Thoracic aorta endothelial cell (primary cell): ENCODE results near the gene KNG1. TPM values are rescaled to one million over a fixed set of nuclear protein-coding genes. Genes with fewer than 3 reads are reported as not detected.

Source experiments
- small RNA-seq: library from RNA; depleted of rRNA; stranded (forward); fragments of <200 nt; gene quantifications from one replicate; pipeline ENCODE3, GENCODE V24; 2012
- total RNA-seq: library from RNA; depleted of rRNA; stranded (reverse); fragments of >200 nt; gene quantifications from 2 replicates; pipeline ENCODE4 v1.2.3, GENCODE V29; 2012

The KNG1 gene
- not detected in 2 replicates for total RNA-seq

DNA sequence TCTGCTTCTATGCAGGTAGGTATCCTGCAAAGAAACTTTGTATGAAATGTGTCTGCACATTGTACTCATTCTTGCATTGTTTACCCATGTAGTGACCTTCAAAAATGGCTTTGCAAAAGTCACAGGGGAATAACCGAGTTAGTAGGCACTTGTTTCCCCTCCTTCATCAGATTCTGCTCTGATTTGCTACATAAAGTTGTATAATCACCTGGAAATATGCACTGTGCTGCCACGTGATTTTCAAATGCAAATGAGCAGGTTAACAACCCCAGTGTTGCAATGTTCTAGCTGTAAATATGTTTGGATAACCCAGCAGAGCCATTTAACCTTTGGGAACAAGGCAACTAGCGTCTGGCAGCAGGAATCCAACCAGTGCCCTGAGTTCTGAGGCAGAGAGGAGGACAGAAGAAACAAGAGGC is at the start of gene KNG1:
Gene KNG1 (plus strand): TSS at position 321 of the 419 bp plus-strand sequence. CDS start 184 bp downstream, outside the sequence.

DNA sequence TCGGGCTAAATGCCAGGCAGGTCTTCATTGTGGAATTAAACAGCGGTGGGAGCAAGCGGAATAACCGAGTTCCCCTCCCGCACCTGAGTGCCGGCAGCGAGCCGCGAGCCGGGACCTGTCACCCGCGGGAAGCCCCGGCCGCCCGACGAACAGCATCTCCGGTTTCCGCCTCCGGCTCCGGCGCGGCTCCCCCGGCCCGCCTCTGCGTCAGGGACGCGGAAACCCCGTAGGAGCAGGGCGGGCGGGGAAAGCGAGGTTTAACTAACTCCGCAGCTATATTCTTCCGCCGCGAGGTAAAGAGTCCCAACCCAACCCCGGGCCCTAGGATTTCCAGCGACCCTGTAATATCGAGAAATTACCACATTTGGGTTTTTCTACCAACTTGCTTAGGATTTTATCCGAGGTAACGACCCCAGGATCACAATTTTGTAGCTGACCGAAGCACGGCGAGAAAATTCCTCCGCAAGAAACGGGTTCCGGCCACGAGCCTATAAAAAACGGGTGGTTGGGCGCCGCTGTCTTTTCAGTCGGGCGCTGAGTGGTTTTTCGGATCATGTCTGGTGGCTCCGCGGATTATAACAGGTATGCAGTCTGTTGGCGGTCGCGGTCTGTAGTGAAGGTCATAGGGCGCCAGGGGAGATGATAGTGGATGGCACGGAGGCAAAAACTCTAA is 66.0 kb downstream of the KNG1 start, which contains the start of gene EIF4A2:
Gene EIF4A2 (plus strand): TSS at position 520 of the 673 bp plus-strand sequence. CDS start 34 bp downstream, at position 554.

Small RNAs within 50 kb of the gene (small RNA-seq; reads per million reads assigned to genes)
- gene RF00092 (not detected), gene RNU6-1105P (not detected), gene SNORA4 (not detected), gene SNORA63 (not detected), gene SNORA81 (not detected), gene SNORD2 (not detected)

Other genes with a start within 250 kb of the KNG1 start
- gene CRYGS, start 173.0 kb upstream of the KNG1 start, total RNA-seq: 1.7 and 2.1 TPM in 2 replicates
- 18.8 and 24.1 TPM in 2 replicates for gene TBCCD1, start 150.0 kb upstream of the KNG1 start, total RNA-seq
- gene DNAJB11, start 146.6 kb upstream of the KNG1 start, total RNA-seq: 78.8 and 82.3 TPM in 2 replicates
- not detected in 2 replicates for gene AHSG, start 104.3 kb upstream of the KNG1 start, total RNA-seq
- gene FETUB, start 77.0 kb upstream of the KNG1 start, total RNA-seq: not detected in 2 replicates
- gene HRG, start 51.3 kb upstream of the KNG1 start, total RNA-seq: not detected in 2 replicates
- 655 and 667 TPM in 2 replicates for gene EIF4A2, start 66.2 kb downstream of the KNG1 start, total RNA-seq
- 38.7 and 49.8 TPM in 2 replicates for gene RFC4, start 89.1 kb downstream of the KNG1 start, total RNA-seq
- not detected in 2 replicates for gene ADIPOQ, start 125.4 kb downstream of the KNG1 start, total RNA-seq
- gene ST6GAL1, start 213.2 kb downstream of the KNG1 start, total RNA-seq: 79.0 and 107 TPM in 2 replicates